ENCODE results near the gene RTP3. TPM values are rescaled to one million over a fixed set of nuclear protein-coding genes. Genes with fewer than 3 reads are reported as not detected.

Gene RTP3
- total and polyA plus RNA-seq, 2 experiments from 2014 or later, result 0.16 TPM; not detected in 1

DNA sequence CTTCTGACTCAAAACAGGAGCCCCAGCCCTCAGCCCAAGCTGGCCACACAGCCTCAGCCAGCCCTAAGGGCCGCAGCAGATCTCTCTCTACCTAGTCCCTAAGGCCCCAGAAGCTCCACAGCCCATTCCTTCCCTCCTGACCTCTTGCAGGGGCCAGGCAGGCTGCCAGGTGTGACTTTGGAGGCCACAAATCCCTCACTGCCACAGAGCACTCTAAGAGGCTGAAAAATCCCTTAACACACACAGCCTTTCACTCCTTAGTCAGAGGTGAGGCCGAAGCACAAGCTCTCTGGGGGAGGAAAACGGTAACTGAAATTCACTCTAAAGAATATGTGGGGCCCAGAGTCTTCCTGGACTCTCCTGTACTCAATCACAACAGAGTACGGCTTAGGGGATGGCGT is 45.0 kb downstream of the RTP3 start:
- H3F3A ChIP-seq (replicated peaks; ENCODE audit: low read depth), result peaks cover 6% of the 10 kb centered on the region; the same call in 1 of the 2 replicates
- H3K4me3 Mint-ChIP-seq, result no peak overlapping the region
- H2AFZ ChIP-seq, result no peak overlapping the region
- peak overlapping the region; percentile 39; the same call in 1 of the 2 replicates for H3K27ac Mint-ChIP-seq
- H3K36me3 ChIP-seq (ENCODE audit: insufficient read depth), result no peaks in the 10 kb centered on the region
- H3K9me3 Mint-ChIP-seq, result peaks cover 5% of the 10 kb centered on the region; the same call in 2 of the 3 replicates
- H3K9me2 ChIP-seq (ENCODE audit: insufficient read depth), result no peaks in the 10 kb centered on the region
- TF ChIP-seq POLR2AphosphoS5 (IDR thresholded peaks at IDR 0.05; ENCODE audit: low read depth) (no peak), EZH2 (IDR thresholded peaks at IDR 0.05; ENCODE audit: low read depth, unreplicated experiment) (no peak), CREB1 (CRISPR knock-in tag; IDR thresholded peaks at IDR 0.05; ENCODE audit: low read depth) (no peak), EZH2phosphoT487 (IDR thresholded peaks at IDR 0.05; ENCODE audit: unreplicated experiment) (no peak), NANOG (IDR thresholded peaks at IDR 0.05; ENCODE audit: borderline replicate concordance) (no peak), ZNF114 (CRISPR knock-in tag; IDR thresholded peaks at IDR 0.05) (no peak)
- TF ChIP-seq, protein P1, sequence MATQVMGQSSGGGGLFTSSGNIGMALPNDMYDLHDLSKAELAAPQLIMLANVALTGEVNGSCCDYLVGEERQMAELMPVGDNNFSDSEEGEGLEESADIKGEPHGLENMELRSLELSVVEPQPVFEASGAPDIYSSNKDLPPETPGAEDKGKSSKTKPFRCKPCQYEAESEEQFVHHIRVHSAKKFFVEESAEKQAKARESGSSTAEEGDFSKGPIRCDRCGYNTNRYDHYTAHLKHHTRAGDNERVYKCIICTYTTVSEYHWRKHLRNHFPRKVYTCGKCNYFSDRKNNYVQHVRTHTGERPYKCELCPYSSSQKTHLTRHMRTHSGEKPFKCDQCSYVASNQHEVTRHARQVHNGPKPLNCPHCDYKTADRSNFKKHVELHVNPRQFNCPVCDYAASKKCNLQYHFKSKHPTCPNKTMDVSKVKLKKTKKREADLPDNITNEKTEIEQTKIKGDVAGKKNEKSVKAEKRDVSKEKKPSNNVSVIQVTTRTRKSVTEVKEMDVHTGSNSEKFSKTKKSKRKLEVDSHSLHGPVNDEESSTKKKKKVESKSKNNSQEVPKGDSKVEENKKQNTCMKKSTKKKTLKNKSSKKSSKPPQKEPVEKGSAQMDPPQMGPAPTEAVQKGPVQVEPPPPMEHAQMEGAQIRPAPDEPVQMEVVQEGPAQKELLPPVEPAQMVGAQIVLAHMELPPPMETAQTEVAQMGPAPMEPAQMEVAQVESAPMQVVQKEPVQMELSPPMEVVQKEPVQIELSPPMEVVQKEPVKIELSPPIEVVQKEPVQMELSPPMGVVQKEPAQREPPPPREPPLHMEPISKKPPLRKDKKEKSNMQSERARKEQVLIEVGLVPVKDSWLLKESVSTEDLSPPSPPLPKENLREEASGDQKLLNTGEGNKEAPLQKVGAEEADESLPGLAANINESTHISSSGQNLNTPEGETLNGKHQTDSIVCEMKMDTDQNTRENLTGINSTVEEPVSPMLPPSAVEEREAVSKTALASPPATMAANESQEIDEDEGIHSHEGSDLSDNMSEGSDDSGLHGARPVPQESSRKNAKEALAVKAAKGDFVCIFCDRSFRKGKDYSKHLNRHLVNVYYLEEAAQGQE (IDR thresholded peaks at IDR 0.05; ENCODE audit: unreplicated experiment), result no peak
- TF ChIP-seq, protein P2, sequence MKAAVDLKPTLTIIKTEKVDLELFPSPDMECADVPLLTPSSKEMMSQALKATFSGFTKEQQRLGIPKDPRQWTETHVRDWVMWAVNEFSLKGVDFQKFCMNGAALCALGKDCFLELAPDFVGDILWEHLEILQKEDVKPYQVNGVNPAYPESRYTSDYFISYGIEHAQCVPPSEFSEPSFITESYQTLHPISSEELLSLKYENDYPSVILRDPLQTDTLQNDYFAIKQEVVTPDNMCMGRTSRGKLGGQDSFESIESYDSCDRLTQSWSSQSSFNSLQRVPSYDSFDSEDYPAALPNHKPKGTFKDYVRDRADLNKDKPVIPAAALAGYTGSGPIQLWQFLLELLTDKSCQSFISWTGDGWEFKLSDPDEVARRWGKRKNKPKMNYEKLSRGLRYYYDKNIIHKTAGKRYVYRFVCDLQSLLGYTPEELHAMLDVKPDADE (IDR thresholded peaks at IDR 0.05), result no peak
- H3K27me3 ChIP-seq (ENCODE audit: insufficient read depth), result no peaks in the 10 kb centered on the region
- peaks cover 32% of the 10 kb centered on the region for H3K4me1 ChIP-seq (ENCODE audit: insufficient read depth)
- H3K4me1 Mint-ChIP-seq, result peaks cover 43% of the 10 kb centered on the region
- ATAC-seq (0 out of 3 replicates have a peak, but pooled peaks have one; percentile 8), DNase-seq (ENCODE audit: low spot score) (no peak)
- H3K4me3 ChIP-seq, result no peak overlapping the region
- peaks cover 23% of the 10 kb centered on the region for H3K27me3 Mint-ChIP-seq (ENCODE audit: insufficient read depth, low read depth, poor library complexity)
- no peak overlapping the region for H3K4me2 ChIP-seq
- no peaks in the 10 kb centered on the region for H4K20me1 ChIP-seq (replicated peaks; ENCODE audit: insufficient read depth)
- no peaks in the 10 kb centered on the region for H3K79me2 ChIP-seq (replicated peaks; ENCODE audit: insufficient read depth)
- peaks cover 13% of the 10 kb centered on the region for H3K36me3 Mint-ChIP-seq (ENCODE audit: low read depth)
- peak overlapping the region; percentile 80 for H3K27ac ChIP-seq (ENCODE audit: low read depth)

DNA sequence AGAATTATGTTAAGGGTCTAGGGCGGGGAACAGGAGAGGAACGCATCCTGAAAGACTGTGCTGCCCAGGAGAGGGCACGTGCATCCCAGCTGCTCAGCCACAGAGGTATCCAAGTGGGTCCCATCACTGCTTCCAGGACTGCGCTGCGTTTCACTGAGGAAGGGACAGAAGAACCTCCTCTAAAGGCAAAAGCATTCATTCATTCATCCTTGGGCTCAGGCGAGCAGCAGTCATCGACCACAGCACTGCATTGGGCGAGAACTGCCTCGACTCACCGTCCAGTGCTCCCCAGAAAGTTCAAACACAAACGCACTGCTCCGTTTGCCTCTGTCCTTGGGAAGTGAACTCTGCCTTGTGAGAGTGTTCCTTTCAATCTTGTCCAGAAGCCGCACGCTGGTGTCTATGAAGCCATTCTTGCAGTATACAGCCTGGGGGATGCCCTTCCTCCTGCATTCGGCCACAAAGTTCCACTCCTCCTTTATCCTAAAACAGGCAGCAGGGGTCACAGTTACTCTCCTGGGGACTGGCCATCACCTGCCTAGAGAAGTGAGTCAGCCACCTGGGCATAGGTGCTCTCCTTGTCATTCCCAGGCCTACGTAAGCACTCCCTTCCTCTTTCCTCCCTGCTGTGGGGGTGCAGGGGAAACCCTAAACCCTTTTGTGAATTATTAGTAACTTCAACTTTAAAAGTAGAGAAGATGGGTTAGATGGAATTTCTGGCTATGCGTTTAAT is 47.2 kb downstream of the RTP3 start:
- H3K27ac Mint-ChIP-seq, result no peak overlapping the region
- H3K27me3 Mint-ChIP-seq (ENCODE audit: insufficient read depth, low read depth, poor library complexity), result peaks cover 23% of the 10 kb centered on the region
- Histone ChIP-seq H3K27ac (ENCODE audit: low read depth) (peak overlapping the region; percentile 84), H3F3A (replicated peaks; ENCODE audit: low read depth) (peaks cover 6% of the 10 kb centered on the region; the same call in 1 of the 2 replicates), H3K36me3 (ENCODE audit: insufficient read depth) (peaks cover 10% of the 10 kb centered on the region), H3K4me3 (no peak overlapping the region), H4K20me1 (replicated peaks; ENCODE audit: insufficient read depth) (no peaks in the 10 kb centered on the region), H3K27me3 (ENCODE audit: insufficient read depth) (no peaks in the 10 kb centered on the region), H3K4me2 (peak overlapping the region; percentile 9), H2AFZ (no peak overlapping the region), H3K9me2 (ENCODE audit: insufficient read depth) (no peaks in the 10 kb centered on the region), H3K4me1 (ENCODE audit: insufficient read depth) (peaks cover 32% of the 10 kb centered on the region), H3K79me2 (replicated peaks; ENCODE audit: insufficient read depth) (peaks cover 5% of the 10 kb centered on the region; the same call in 1 of the 2 replicates)
- ATAC-seq (peak; percentile 48), DNase-seq (ENCODE audit: low spot score) (peak; percentile 52)
- peaks cover 31% of the 10 kb centered on the region for H3K36me3 Mint-ChIP-seq (ENCODE audit: low read depth)
- H3K4me1 Mint-ChIP-seq, result peaks cover 47% of the 10 kb centered on the region
- TF ChIP-seq CREB1 (CRISPR knock-in tag; IDR thresholded peaks at IDR 0.05; ENCODE audit: low read depth), result no peak
- TF ChIP-seq, protein P3, sequence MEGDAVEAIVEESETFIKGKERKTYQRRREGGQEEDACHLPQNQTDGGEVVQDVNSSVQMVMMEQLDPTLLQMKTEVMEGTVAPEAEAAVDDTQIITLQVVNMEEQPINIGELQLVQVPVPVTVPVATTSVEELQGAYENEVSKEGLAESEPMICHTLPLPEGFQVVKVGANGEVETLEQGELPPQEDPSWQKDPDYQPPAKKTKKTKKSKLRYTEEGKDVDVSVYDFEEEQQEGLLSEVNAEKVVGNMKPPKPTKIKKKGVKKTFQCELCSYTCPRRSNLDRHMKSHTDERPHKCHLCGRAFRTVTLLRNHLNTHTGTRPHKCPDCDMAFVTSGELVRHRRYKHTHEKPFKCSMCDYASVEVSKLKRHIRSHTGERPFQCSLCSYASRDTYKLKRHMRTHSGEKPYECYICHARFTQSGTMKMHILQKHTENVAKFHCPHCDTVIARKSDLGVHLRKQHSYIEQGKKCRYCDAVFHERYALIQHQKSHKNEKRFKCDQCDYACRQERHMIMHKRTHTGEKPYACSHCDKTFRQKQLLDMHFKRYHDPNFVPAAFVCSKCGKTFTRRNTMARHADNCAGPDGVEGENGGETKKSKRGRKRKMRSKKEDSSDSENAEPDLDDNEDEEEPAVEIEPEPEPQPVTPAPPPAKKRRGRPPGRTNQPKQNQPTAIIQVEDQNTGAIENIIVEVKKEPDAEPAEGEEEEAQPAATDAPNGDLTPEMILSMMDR (conservative IDR thresholded peaks at IDR 0.05; ENCODE audit: low read depth in 2 of 2), result peak; percentile 15 to 71; a peak in 2 of 4 replicates
- H3K4me3 Mint-ChIP-seq, result no peak overlapping the region
- peaks cover 25% of the 10 kb centered on the region for H3K9me3 Mint-ChIP-seq

Measured in GM23338 (cell line).